Measurements from ENCODE around the gene HIVEP3.

HIVEP3 gene

GRCh38 chr1:41547781-41548560, 370.8 kb downstream of the HIVEP3 start:
- TF ChIP-seq EZH2 (IDR thresholded peaks at IDR 0.05; ENCODE audit: borderline replicate concordance, low read length) (no peak), CTCF (IDR thresholded peaks at IDR 0.05; ENCODE audit: low read length) (no peak)
- Histone ChIP-seq H3K36me3 (ENCODE audit: insufficient read depth, low read length) (no peaks in the 10 kb centered on the region), H4K20me1 (ENCODE audit: insufficient read depth, low read length) (no peaks in the 10 kb centered on the region), H3K27me3 (ENCODE audit: insufficient read depth, low read length) (no peaks in the 10 kb centered on the region), H3K79me2 (ENCODE audit: insufficient read depth, low read length) (no peaks in the 10 kb centered on the region), H3K4me2 (ENCODE audit: low read length) (no peak overlapping the region), H3K9ac (ENCODE audit: low read length) (no peak overlapping the region), H3K9me2 (ENCODE audit: low read depth, low read length) (no peaks in the 10 kb centered on the region), H2AFZ (ENCODE audit: low read length) (no peak overlapping the region), H3K4me3 (ENCODE audit: low read depth, low read length, poor library complexity, severe bottlenecking) (no peak overlapping the region), H3K9me3 (ENCODE audit: low read length) (no peaks in the 10 kb centered on the region), H3K4me1 (ENCODE audit: insufficient read depth, low read length, severe bottlenecking) (no peaks in the 10 kb centered on the region), H3K27ac (ENCODE audit: low read depth, low read length, poor library complexity, severe bottlenecking) (no peak overlapping the region), H3F3A (ENCODE audit: insufficient read depth, low read length) (no peaks in the 10 kb centered on the region)

- Histone ChIP-seq H3K9me3 (ENCODE audit: low read length) (no peaks in the 10 kb centered on the region), H3K27me3 (ENCODE audit: insufficient read depth, low read length) (no peaks in the 10 kb centered on the region), H3K79me2 (ENCODE audit: insufficient read depth, low read length) (no peaks in the 10 kb centered on the region), H4K20me1 (ENCODE audit: insufficient read depth, low read length) (no peaks in the 10 kb centered on the region), H3K4me2 (ENCODE audit: low read length) (no peak overlapping the region), H3K4me3 (ENCODE audit: low read depth, low read length, poor library complexity, severe bottlenecking) (no peak overlapping the region), H2AFZ (ENCODE audit: low read length) (no peak overlapping the region), H3K9me2 (ENCODE audit: low read depth, low read length) (no peaks in the 10 kb centered on the region), H3K4me1 (ENCODE audit: insufficient read depth, low read length, severe bottlenecking) (no peaks in the 10 kb centered on the region), H3K36me3 (ENCODE audit: insufficient read depth, low read length) (no peaks in the 10 kb centered on the region), H3K9ac (ENCODE audit: low read length) (no peak overlapping the region), H3K27ac (ENCODE audit: low read depth, low read length, poor library complexity, severe bottlenecking) (no peak overlapping the region), H3F3A (ENCODE audit: insufficient read depth, low read length) (no peaks in the 10 kb centered on the region)
- TF ChIP-seq EZH2 (IDR thresholded peaks at IDR 0.05; ENCODE audit: borderline replicate concordance, low read length) (no peak), CTCF (IDR thresholded peaks at IDR 0.05; ENCODE audit: low read length) (no peak)
Measured at GRCh38 chr1:41547336-41547735, 371.4 kb downstream of the HIVEP3 start.

GRCh38 chr1:41546833-41547135, 371.9 kb downstream of the HIVEP3 start:
- no peak overlapping the region for H2AFZ ChIP-seq (ENCODE audit: low read length)
- H3F3A ChIP-seq (ENCODE audit: insufficient read depth, low read length), result no peaks in the 10 kb centered on the region
- H3K4me2 ChIP-seq (ENCODE audit: low read length), result no peak overlapping the region
- H3K79me2 ChIP-seq (ENCODE audit: insufficient read depth, low read length), result no peaks in the 10 kb centered on the region
- no peak overlapping the region for H3K9ac ChIP-seq (ENCODE audit: low read length)
- no peaks in the 10 kb centered on the region for H4K20me1 ChIP-seq (ENCODE audit: insufficient read depth, low read length)
- H3K4me3 ChIP-seq (ENCODE audit: low read depth, low read length, poor library complexity, severe bottlenecking), result no peak overlapping the region
- H3K27ac ChIP-seq (ENCODE audit: low read depth, low read length, poor library complexity, severe bottlenecking), result no peak overlapping the region
- H3K27me3 ChIP-seq (ENCODE audit: insufficient read depth, low read length), result no peaks in the 10 kb centered on the region
- H3K9me3 ChIP-seq (ENCODE audit: low read length), result no peaks in the 10 kb centered on the region
- H3K4me1 ChIP-seq (ENCODE audit: insufficient read depth, low read length, severe bottlenecking), result no peaks in the 10 kb centered on the region
- TF ChIP-seq EZH2 (IDR thresholded peaks at IDR 0.05; ENCODE audit: borderline replicate concordance, low read length) (no peak), CTCF (IDR thresholded peaks at IDR 0.05; ENCODE audit: low read length) (no peak)
- no peaks in the 10 kb centered on the region for H3K36me3 ChIP-seq (ENCODE audit: insufficient read depth, low read length)
- no peaks in the 10 kb centered on the region for H3K9me2 ChIP-seq (ENCODE audit: low read depth, low read length)

Data from OCI-LY1 (cell line).